A549 (cell line): Measurements from ENCODE around the gene EVX2. TPM values are rescaled to one million over a fixed set of nuclear protein-coding genes. Genes with fewer than 3 reads are reported as not detected.

Experiments
- ATAC-seq, 2 experiments: fragments of 200-7000 bp in 1 of 2; fragments of >200 bp in 1 of 2; cut with Nextera tagmentation in 1 of 2; cut with Tn5 transposase in 1 of 2; 3 replicates each; pipeline versions ENCODE4 v1.8.0 to v1.9.1; 2018 to 2020; ENCODE audit warnings: mild to moderate bottlenecking in 1 of 2, moderate library complexity in 1 of 2
- CTCF ChIA-PET: fragments of 300-600 bp; sonication (Branson Sonifier 250); formaldehyde crosslinking; extraction: SDS; loops from one replicate; lab custom pipeline; 2021; ENCODE audit warnings: antibody characterized with exemption, inconsistent platforms; lab: Yijun Ruan, JAX
- POLR2A ChIA-PET: fragments of 350-600 bp; formaldehyde crosslinking; extraction: SDS; loops from one replicate; lab custom pipeline; 2021; ENCODE audit warnings: antibody characterized with exemption, inconsistent platforms; lab: Yijun Ruan, JAX
- DNase-seq, 2 experiments: peaks; one replicate each; pipeline versions ENCODE4 v3.0.0 to v3.0.0-alpha.2; 2011 to 2016; ENCODE audit warnings: low read depth in 1 of 2, low spot score in 1 of 2
- FAIRE-seq: peaks from 2 replicates; lab custom pipeline; 2011; peaks lifted over from hg19 to GRCh38; lab: Jason Lieb, UNC
- H3K27ac ChIP-seq, 2 experiments: fragments of >200 bp; sonication (Bioruptor Twin); formaldehyde crosslinking; 3 replicates each; pipeline ENCODE4 v1.5.1; 2016 to 2017
- H3K4me1 ChIP-seq: fragments of >200 bp; sonication (Bioruptor Twin); formaldehyde crosslinking; 3 replicates; pipeline ENCODE4 v1.6.1; 2016
- H3K4me2 ChIP-seq: fragments of >200 bp; sonication (Bioruptor Twin); formaldehyde crosslinking; 3 replicates; pipeline ENCODE4 v1.6.1; 2016
- H3K4me3 ChIP-seq: fragments of >200 bp; sonication (Bioruptor Twin); formaldehyde crosslinking; 3 replicates; pipeline ENCODE4 v1.5.1; 2016
- H3K9me3 ChIP-seq: fragments of >200 bp; sonication (Bioruptor Twin); formaldehyde crosslinking; 3 replicates; pipeline ENCODE4 v1.6.1; 2016
- ATOH8 ChIP-seq: fragments of 250-450 bp; sonication (Bioruptor Pico); IDR thresholded peaks from 2 replicates; pipeline ENCODE4 v1.5.0; 2020; ENCODE audit warnings: low read depth, mild to moderate bottlenecking, moderate library complexity
- BHLHE40 ChIP-seq: IDR thresholded peaks from 2 replicates; pipeline ENCODE4 v1.6.1; 2012; ENCODE audit warnings: low read depth, low read length, inconsistent platforms
- CBX2 ChIP-seq: fragments of 200-600 bp; sonication (generic); IDR thresholded peaks from 2 replicates; pipeline ENCODE4 v1.6.1; 2016; ENCODE audit warnings: low read depth, mild to moderate bottlenecking, borderline replicate concordance
- CBX8 ChIP-seq: fragments of 200-600 bp; sonication (generic); IDR thresholded peaks from 2 replicates; pipeline ENCODE4 v1.6.1; 2016
- CEBPB ChIP-seq, 2 experiments: fragments of >200 bp in 1 of 2; sonication (Bioruptor Twin) in 1 of 2; formaldehyde crosslinking in 1 of 2; IDR thresholded peaks; 2 replicates each; pipeline ENCODE4 v1.6.1; 2012 to 2016
- EHF ChIP-seq: fragments of 250-450 bp; sonication (Bioruptor Pico); IDR thresholded peaks from 2 replicates; pipeline ENCODE4 v1.5.0; 2020; ENCODE audit warnings: mild to moderate bottlenecking
- EHMT2 ChIP-seq: fragments of 200-600 bp; sonication (generic); IDR thresholded peaks from 2 replicates; pipeline ENCODE4 v1.6.1; 2016; ENCODE audit warnings: antibody characterized with exemption, low read depth, mild to moderate bottlenecking, moderate library complexity
- FOSL2 ChIP-seq, 2 experiments: fragments of 450-650 bp in 1 of 2; fragments of >200 bp in 1 of 2; sonication (Bioruptor Twin) in 1 of 2; formaldehyde crosslinking; IDR thresholded peaks; 2 replicates each; pipeline versions ENCODE4 v1.5.0 to v1.6.1; 2016 to 2020; ENCODE audit warnings: mild to moderate bottlenecking in 1 of 2, moderate library complexity in 1 of 2
- HES2 ChIP-seq: fragments of >200 bp; sonication (Bioruptor Twin); formaldehyde crosslinking; IDR thresholded peaks from 2 replicates; pipeline ENCODE4 v1.6.1; 2016
- HEYL ChIP-seq: fragments of 250-450 bp; sonication (Bioruptor Pico); IDR thresholded peaks from 2 replicates; pipeline ENCODE4 v1.8.0; 2021; ENCODE audit warnings: mild to moderate bottlenecking, moderate library complexity
- JUN ChIP-seq, 2 experiments: fragments of >200 bp; sonication (Bioruptor Twin); formaldehyde crosslinking; IDR thresholded peaks; 2 replicates in 1 of 2; 3 replicates in 1 of 2; pipeline ENCODE4 v1.6.1; 2016 to 2017
- MAX ChIP-seq: IDR thresholded peaks from 2 replicates; pipeline ENCODE4 v1.6.1; 2012
- MYC ChIP-seq: IDR thresholded peaks from 2 replicates; pipeline ENCODE4 v1.6.1; 2012; ENCODE audit warnings: mild to moderate bottlenecking, inconsistent platforms, low read length, improper control_type of control experiment, borderline replicate concordance
- NPAS2 ChIP-seq: fragments of 250-450 bp; sonication (Bioruptor Pico); IDR thresholded peaks from 2 replicates; pipeline ENCODE4 v1.8.0; 2022; ENCODE audit warnings: mild to moderate bottlenecking, moderate library complexity, borderline replicate concordance
- NR3C1 ChIP-seq: fragments of >200 bp; sonication (Bioruptor Twin); formaldehyde crosslinking; IDR thresholded peaks from 3 replicates; pipeline ENCODE4 v1.6.1; 2017
- PBX3 ChIP-seq: IDR thresholded peaks from 2 replicates; pipeline ENCODE4 v1.6.1; 2012
- POLR2A ChIP-seq: IDR thresholded peaks from 2 replicates; pipeline ENCODE4 v1.6.1; 2012; ENCODE audit warnings: mild to moderate bottlenecking, low read length
- RAD21 ChIP-seq, 2 experiments: fragments of >200 bp in 1 of 2; sonication (Bioruptor Twin) in 1 of 2; formaldehyde crosslinking in 1 of 2; IDR thresholded peaks in 1 of 2; conservative IDR thresholded peaks in 1 of 2; 2 replicates in 1 of 2; 3 replicates in 1 of 2; pipeline ENCODE4 v1.6.1; 2012 to 2018; ENCODE audit warnings: inconsistent platforms in 1 of 2
- RFX5 ChIP-seq: fragments of 450-650 bp; IDR thresholded peaks from 2 replicates; pipeline ENCODE4 v1.7.1; 2014; ENCODE audit warnings: antibody characterized with exemption, mild to moderate bottlenecking, moderate library complexity
- SMC3 ChIP-seq: fragments of >200 bp; sonication (Bioruptor Twin); formaldehyde crosslinking; IDR thresholded peaks from 3 replicates; pipeline ENCODE4 v1.6.1; 2018; ENCODE audit warnings: inconsistent platforms
- SREBF2 ChIP-seq: fragments of 450-650 bp; IDR thresholded peaks from 2 replicates; pipeline ENCODE4 v1.6.1; 2014; ENCODE audit warnings: mild to moderate bottlenecking, moderate library complexity
- USF2 ChIP-seq: fragments of 450-650 bp; IDR thresholded peaks from 2 replicates; pipeline ENCODE4 v1.6.1; 2014; ENCODE audit warnings: antibody characterized with exemption
- ZFP36 ChIP-seq: fragments of 450-650 bp; IDR thresholded peaks from 2 replicates; pipeline ENCODE4 v1.6.1; 2014; ENCODE audit warnings: borderline replicate concordance; ENCODE audit not compliant: partially characterized antibody
- ZNF302 ChIP-seq: fragments of 250-450 bp; sonication (Bioruptor Pico); IDR thresholded peaks from 2 replicates; pipeline ENCODE4 v1.9.0; 2021; ENCODE audit warnings: inconsistent platforms, mild to moderate bottlenecking, moderate library complexity
- WGBS: methylation state at CpG from one replicate; pipeline ENCODE4 v1.1.6; 2017; ENCODE audit errors: missing lambda C conversion rate; 5-methylcytosine and 5-hydroxymethylcytosine counted together
- polyA plus RNA-seq, 4 experiments: library from polyadenylated mRNA; depleted of rRNA in 3 of 4; stranded (reverse); fragments of >200 nt; fragmentation: RNase III in 1 of 4; extraction: RNeasy Plus Mini Kit Qiagen cat#74134 plus additional on column Dnase treatment in 1 of 4; gene quantifications; 2 replicates in 3 of 4; 3 replicates in 1 of 4; pipeline ENCODE4 v1.2.3, GENCODE V29; 2011 to 2017

The EVX2 gene
- polyA plus RNA-seq, 2 of the 4 experiments (the other 2 are of a cell fraction) = 0.03 TPM; not detected in 1

GRCh38 chr2:176114120-176114929 lies 30.6 kb upstream of the EVX2 start:
- WGBS = 88% methylated on average over 26 of the region's 26 CpGs
- Histone ChIP-seq H3K4me1 (peaks cover 3% of the 10 kb centered on the region; the same call in 1 of the 3 replicates), H3K27ac (no peak overlapping the region), H3K9me3 (no peaks in the 10 kb centered on the region), H3K4me3 (no peak overlapping the region), H3K4me2 (no peak overlapping the region)
- POLR2A ChIA-PET = no interaction called here
- FAIRE-seq (no peak), DNase-seq (no peak), ATAC-seq (no peak)
- TF ChIP-seq RAD21 (conservative IDR thresholded peaks at IDR 0.05 in 1 of 2, IDR thresholded peaks at IDR 0.05 in 1 of 2) (no peak), EHMT2 (no peak), SMC3 (no peak), SREBF2 (no peak), ATOH8 (CRISPR knock-in tag) (no peak), PBX3 (no peak), RFX5 (no peak), NR3C1 (no peak)
- CTCF ChIA-PET = interaction anchor here (0.6 to 2.7 kb wide), 8 partner anchors 10 to 540 kb away, joined by 3 to 12 read pairs (median 6); no protein-coding TSS in a partner anchor

- TF ChIP-seq MAX = no peak
- no peak for TF ChIP-seq MYC
- no peak for TF ChIP-seq CBX8
- TF ChIP-seq NR3C1 = no peak
- no peak for TF ChIP-seq CEBPB (IDR thresholded peaks at IDR 0.05)
- no peak for TF ChIP-seq EHF (CRISPR knock-in tag)
- TF ChIP-seq RAD21 (conservative IDR thresholded peaks at IDR 0.05 in 1 of 2, IDR thresholded peaks at IDR 0.05 in 1 of 2) = no peak
- no peak for TF ChIP-seq ZNF302 (CRISPR knock-in tag)
- no peak for TF ChIP-seq BHLHE40
- TF ChIP-seq CBX2 = no peak
- no peak for TF ChIP-seq SREBF2
- no peak for TF ChIP-seq FOSL2 (IDR thresholded peaks at IDR 0.05)
- TF ChIP-seq FOSL2 (CRISPR knock-in tag; IDR thresholded peaks at IDR 0.05) = no peak
- no peak for TF ChIP-seq RFX5
- TF ChIP-seq HES2 = no peak
- TF ChIP-seq NPAS2 (CRISPR knock-in tag) = no peak
- TF ChIP-seq USF2 = no peak
- no peak for TF ChIP-seq POLR2A
- TF ChIP-seq JUN (IDR thresholded peaks at IDR 0.05) = no peak
- TF ChIP-seq HEYL (CRISPR knock-in tag) = no peak
- no peak for TF ChIP-seq ZFP36
- H3K9me3 ChIP-seq = no peaks in the 10 kb centered on the region
- H3K4me1 ChIP-seq = peaks cover 4% of the 10 kb centered on the region; the same call in 2 of the 3 replicates
- 87% methylated on average over 23 of the region's 40 CpGs for WGBS
- ATAC-seq (no peak), DNase-seq (no peak), FAIRE-seq (no peak)
- POLR2A ChIA-PET = no interaction called here
- no peak overlapping the region for H3K4me2 ChIP-seq
- no peak overlapping the region for H3K4me3 ChIP-seq
- H3K27ac ChIP-seq = no peak overlapping the region
- CTCF ChIA-PET = interaction anchor here (0.6 to 3.7 kb wide), 9 partner anchors 8 to 542 kb away, joined by 3 to 36 read pairs (median 7); partner anchors contain the start of gene HOXD9
Measured at GRCh38 chr2:176112375-176113302, 28.9 kb upstream of the EVX2 start.
